GM12878 (cell line): ENCODE data around the gene ADARB1. TPM values are rescaled to one million over a fixed set of nuclear protein-coding genes. Genes with fewer than 3 reads are reported as not detected.

Experiments used
- ATAC-seq: fragments of 200-7000 bp; cut with Tn5 transposase; 3 replicates; pipeline ENCODE4 v1.9.1; 2020; ENCODE audit warnings: mild to moderate bottlenecking, moderate library complexity
- BruUV-seq: library from RNA; stranded (reverse); fragments of 400-500 nt; replicated peaks from 2 replicates; lab custom pipeline; 2021; lab: Mats Ljungman, UMichigan
- CTCF ChIA-PET: fragments of 300-600 bp; sonication (Branson Sonifier 250); formaldehyde crosslinking; extraction: SDS; loops from one replicate; lab custom pipeline; 2021; ENCODE audit warnings: inconsistent platforms; lab: Yijun Ruan, JAX
- POLR2A ChIA-PET: fragments of 350-600 bp; formaldehyde crosslinking; extraction: SDS; loops from one replicate; lab custom pipeline; 2021; ENCODE audit warnings: inconsistent platforms; lab: Charles Lee
- RAD21 ChIA-PET: fragments of 300-600 bp; sonication (Branson Sonifier 250); formaldehyde crosslinking; loops from one replicate; lab custom pipeline; 2023; ENCODE audit warnings: antibody characterized with exemption; ENCODE audit not compliant: unreplicated experiment; lab: Charles Lee
- SMC1A ChIA-PET: fragments of 300-600 bp; sonication (Branson Sonifier 250); formaldehyde crosslinking; loops from one replicate; lab custom pipeline; 2023; ENCODE audit not compliant: unreplicated experiment, uncharacterized antibody; lab: Charles Lee
- DNase-seq: peaks from one replicate; pipeline ENCODE4 v3.0.0-alpha.2; 2011; ENCODE audit warnings: low read depth, low spot score
- FAIRE-seq: peaks from 3 replicates; lab custom pipeline; 2011; peaks lifted over from hg19 to GRCh38; lab: Jason Lieb, UNC
- H2AFZ ChIP-seq: 2 replicates; pipeline ENCODE4 v1.6.0; 2011; ENCODE audit warnings: low read depth, low read length, control low read depth; ENCODE audit not compliant: control insufficient read depth
- H3K27ac ChIP-seq: 2 replicates; pipeline ENCODE4 v1.5.1; 2011; ENCODE audit warnings: control low read depth; ENCODE audit not compliant: control insufficient read depth, insufficient read depth
- H3K27me3 ChIP-seq, 2 experiments: replicated peaks in 1 of 2; 2 replicates each; pipeline versions ENCODE4 v1.6.0 to v1.6.1; 2011; ENCODE audit warnings: low read length in 1 of 2; ENCODE audit not compliant: control insufficient read depth in 2 of 2, insufficient read depth in 2 of 2
- H3K36me3 ChIP-seq, 2 experiments: 2 replicates each; pipeline ENCODE4 v1.5.1; 2011; ENCODE audit warnings: low read length in 1 of 2; ENCODE audit not compliant: control insufficient read depth in 2 of 2, insufficient read depth in 2 of 2
- H3K4me1 ChIP-seq: 2 replicates; pipeline ENCODE4 v1.6.1; 2011; ENCODE audit warnings: mild to moderate bottlenecking, low read length, moderate library complexity, mixed read lengths; ENCODE audit not compliant: control insufficient read depth, insufficient read depth
- H3K4me2 ChIP-seq: 2 replicates; pipeline ENCODE4 v1.6.0; 2011; ENCODE audit warnings: control low read depth; ENCODE audit not compliant: control insufficient read depth, insufficient read depth
- H3K4me3 ChIP-seq: fragments of 200-600 bp; sonication (generic); 2 replicates; pipeline ENCODE4 v1.5.1; 2016
- H3K79me2 ChIP-seq: 2 replicates; pipeline ENCODE4 v1.6.0; 2011; ENCODE audit warnings: low read length; ENCODE audit not compliant: control insufficient read depth, insufficient read depth
- H3K9ac ChIP-seq: 2 replicates; pipeline ENCODE4 v1.8.0; 2011; ENCODE audit warnings: low read length, control low read depth, mixed read lengths; ENCODE audit not compliant: control insufficient read depth, insufficient read depth
- H3K9me3 ChIP-seq: replicated peaks from 3 replicates; pipeline ENCODE4 v1.5.1; 2011; ENCODE audit warnings: mild to moderate bottlenecking, low read length; ENCODE audit not compliant: control insufficient read depth, insufficient read depth
- H4K20me1 ChIP-seq: 2 replicates; pipeline ENCODE4 v1.6.0; 2011; ENCODE audit not compliant: control insufficient read depth, insufficient read depth
- CBX3 ChIP-seq: fragments of 200-600 bp; sonication (generic); IDR thresholded peaks from 2 replicates; pipeline ENCODE4 v1.6.1; 2016; ENCODE audit warnings: low read depth, borderline replicate concordance
- CHD2 ChIP-seq: IDR thresholded peaks from 2 replicates; pipeline ENCODE4 v1.6.1; 2011; ENCODE audit warnings: low read depth, low read length, improper control_type of control experiment, borderline replicate concordance
- CREB1 ChIP-seq: IDR thresholded peaks from 2 replicates; pipeline ENCODE4 v1.6.1; 2012; ENCODE audit warnings: low read depth, mild to moderate bottlenecking, inconsistent platforms
- IKZF2 ChIP-seq, 2 experiments: fragments of 450-650 bp; IDR thresholded peaks; 2 replicates each; pipeline ENCODE4 v1.6.1; 2017; ENCODE audit warnings: mild to moderate bottlenecking in 2 of 2, moderate library complexity in 2 of 2
- MYC ChIP-seq: IDR thresholded peaks from 2 replicates; pipeline ENCODE4 v1.6.1; 2011; ENCODE audit warnings: mild to moderate bottlenecking, low read length, moderate library complexity, inconsistent platforms; ENCODE audit not compliant: insufficient read depth, insufficient replicate concordance, insufficient read length, severe bottlenecking
- NFIC ChIP-seq: IDR thresholded peaks from 2 replicates; pipeline ENCODE4 v1.6.1; 2012; ENCODE audit warnings: low read depth, mild to moderate bottlenecking, inconsistent platforms, low read length, moderate library complexity
- NRF1 ChIP-seq: conservative IDR thresholded peaks from 2 replicates; pipeline ENCODE4 v1.6.1; 2011; ENCODE audit warnings: mild to moderate bottlenecking, low read depth, low read length, improper control_type of control experiment
- PAX5 ChIP-seq: IDR thresholded peaks from 2 replicates; pipeline ENCODE4 v1.6.1; 2011; ENCODE audit warnings: low read depth, low read length, borderline replicate concordance
- POLR2AphosphoS5 ChIP-seq: IDR thresholded peaks from 2 replicates; pipeline ENCODE4 v1.6.1; 2011; ENCODE audit warnings: mild to moderate bottlenecking, low read length, inconsistent platforms
- RB1 ChIP-seq: fragments of 450-650 bp; formaldehyde crosslinking; IDR thresholded peaks from 2 replicates; pipeline ENCODE4 v1.6.1; 2017; ENCODE audit warnings: mild to moderate bottlenecking, borderline replicate concordance
- RUNX3 ChIP-seq: IDR thresholded peaks from 2 replicates; pipeline ENCODE4 v1.6.1; 2012; ENCODE audit warnings: low read length, inconsistent platforms
- SMC3 ChIP-seq: IDR thresholded peaks from 2 replicates; pipeline ENCODE4 v1.6.1; 2011; ENCODE audit warnings: low read length, improper control_type of control experiment, borderline replicate concordance
- SREBF1 ChIP-seq: IDR thresholded peaks from 2 replicates; pipeline ENCODE4 v1.6.1; 2012; ENCODE audit warnings: mild to moderate bottlenecking, low read length
- TAF1 ChIP-seq: IDR thresholded peaks from 2 replicates; pipeline ENCODE4 v1.6.1; 2011; ENCODE audit warnings: mild to moderate bottlenecking, low read depth, low read length, borderline replicate concordance
- YY1 ChIP-seq: IDR thresholded peaks from 2 replicates; pipeline ENCODE4 v1.6.1; 2011; ENCODE audit warnings: low read depth, mild to moderate bottlenecking, low read length
- ZNF217 ChIP-seq: fragments of 450-650 bp; IDR thresholded peaks from 2 replicates; pipeline ENCODE4 v1.6.1; 2017; ENCODE audit warnings: antibody characterized with exemption, mild to moderate bottlenecking
- ZNF622 ChIP-seq: fragments of 450-650 bp; IDR thresholded peaks from 2 replicates; pipeline ENCODE4 v1.6.1; 2017; ENCODE audit warnings: mild to moderate bottlenecking, inconsistent platforms
- WGBS: methylation state at CpG from one replicate; pipeline ENCODE4 v1.1.6; 2016; ENCODE audit warnings: low lambda C conversion rate; ENCODE audit not compliant: insufficient replicate concordance, insufficient coverage; ENCODE audit errors: missing lambda C conversion rate; 5-methylcytosine and 5-hydroxymethylcytosine counted together
- in situ Hi-C: fragments of 300-500 bp; cut with MboI; formaldehyde crosslinking; loops from 9 replicates; pipeline ENCODE4 v1.14.3; 2018; ENCODE audit warnings: mixed read lengths
- intact Hi-C: fragments of 100-400 bp; cut with micrococcal nuclease; formaldehyde crosslinking; loops from one replicate; pipeline ENCODE4 v1.14.2; 2022; ENCODE audit not compliant: unreplicated experiment
- polyA plus RNA-seq, 11 experiments: library from polyadenylated mRNA; depleted of rRNA in 4 of 11; unstranded in 6 of 11; stranded (reverse) in 5 of 11; fragments of >200 nt; fragmentation: Nextera tagmentation in 4 of 11; fragmentation: Illumina TruSeq in 1 of 11; extraction: Ambion mirVana in 4 of 11; extraction: Trizol in 1 of 11; gene quantifications; 1 replicate in 1 of 11; 2 replicates in 10 of 11; pipeline versions ENCODE4 v1.2.1 to v1.2.3, GENCODE V29; 2011 to 2016; ENCODE audit warnings: inconsistent platforms in 2 of 11, missing spikeins in 2 of 11, low read depth in 1 of 11
- total RNA-seq, 4 experiments: library from RNA; depleted of rRNA in 3 of 4; stranded (reverse); fragments of >200 nt in 3 of 4; fragmentation: Illumina TruSeq in 1 of 4; extraction: Trizol in 1 of 4; gene quantifications; 2 replicates each; pipeline versions ENCODE4 v1.2.1 to v1.2.3, GENCODE V29; 2013 to 2021
- TF ChIP-seq, protein P1 (sequence below): fragments of 450-650 bp; formaldehyde crosslinking; IDR thresholded peaks from 2 replicates; pipeline ENCODE4 v1.5.0; 2022; ENCODE audit warnings: mild to moderate bottlenecking, missing genetic modification characterization
- TF ChIP-seq, protein P2 (sequence below): fragments of 450-650 bp; conservative IDR thresholded peaks from 2 replicates; pipeline ENCODE4 v1.6.1; 2017; ENCODE audit warnings: mild to moderate bottlenecking, moderate library complexity
- TF ChIP-seq, protein P3 (sequence below): IDR thresholded peaks from 2 replicates; pipeline ENCODE4 v1.6.1; 2011; ENCODE audit warnings: borderline replicate concordance, low read depth, mild to moderate bottlenecking, moderate library complexity, mixed read lengths, low read length; ENCODE audit not compliant: insufficient read depth; ENCODE audit errors: extremely low read length

The ADARB1 gene
- total and polyA plus RNA-seq, 10 of the 15 experiments (the other 5 are each of a cell fraction or from before 2014, with no cell fraction given): 5.7 to 61.7 (median 25.3) TPM

DNA sequence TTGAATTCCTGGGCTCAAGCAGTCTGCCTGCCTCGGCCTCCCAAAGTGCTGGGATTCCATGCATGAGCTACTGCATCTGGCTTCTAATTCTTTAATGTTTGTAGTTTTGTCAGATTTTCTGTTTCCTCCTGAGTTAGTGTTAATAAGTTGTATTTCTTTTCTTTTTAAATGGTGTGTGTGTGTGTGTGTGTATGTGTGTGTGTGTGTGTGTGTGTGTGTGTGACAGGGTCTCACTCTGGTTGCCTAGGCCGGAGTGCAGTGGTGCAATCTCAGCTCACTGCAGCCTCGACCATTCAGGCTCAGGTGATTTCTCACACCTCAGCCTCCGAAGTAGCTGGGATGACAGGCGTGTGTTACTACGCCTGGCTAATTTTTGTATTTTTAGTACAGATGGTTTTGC lies 50.2 kb downstream of the ADARB1 start:
- Histone ChIP-seq H3K4me2 (no peak overlapping the region), H3K9me3 (no peaks in the 10 kb centered on the region), H3K36me3 (no peaks in the 10 kb centered on the region), H3K9ac (no peak overlapping the region), H3K27me3 (no peaks in the 10 kb centered on the region; a peak in 1 of 4 replicates), H3K27ac (no peak overlapping the region), H4K20me1 (no peaks in the 10 kb centered on the region), H3K4me3 (no peak overlapping the region), H3K79me2 (no peaks in the 10 kb centered on the region), H2AFZ (no peak overlapping the region), H3K4me1 (peaks cover 18% of the 10 kb centered on the region)
- SMC1A ChIA-PET: interaction anchor here (0.8 to 9.3 kb wide), 12 partner anchors 10 to 249 kb away, joined by 3 to 560 read pairs (median 10); partner anchors contain the start of gene SLX9
- DNase-seq: no peak
- intact Hi-C loops: loop anchor here (2.0 kb wide), 1 partner anchor 14 kb away; no protein-coding TSS in a partner anchor
- WGBS: 27% methylated on average over 6 of the region's 6 CpGs
- RAD21 ChIA-PET: interaction anchor here (0.6 to 8.1 kb wide), 14 partner anchors 10 to 426 kb away, joined by 3 to 204 read pairs (median 12); partner anchors contain the start of genes PTTG1IP and UBE2G2
- CTCF ChIA-PET: interaction anchor here (0.6 to 15.4 kb wide), 10 partner anchors 11 to 307 kb away, joined by 3 to 626 read pairs (median 11); partner anchors contain the start of gene SUMO3
- FAIRE-seq: no peak
- no TSS peak for BruUV-seq
- in situ Hi-C loops: no loop called here
- ATAC-seq: peak; percentile 51
- POLR2A ChIA-PET: interaction anchor here (0.6 to 2.2 kb wide), 6 partner anchors 12 to 1351 kb away, joined by 3 to 10 read pairs (median 4); no protein-coding TSS in a partner anchor
- TF ChIP-seq CBX3 (no peak), TAF1 (no peak), CREB1 (no peak), POLR2AphosphoS5 (no peak), ZNF217 (no peak), SREBF1 (no peak), PAX5 (no peak), YY1 (no peak), SMC3 (no peak), NFIC (no peak), NRF1 (no peak), MYC (no peak), CHD2 (no peak), IKZF2 (IDR thresholded peaks at IDR 0.05) (peak in 1 of 2 experiments; percentile 58; a peak in 1 of 4 replicates), ZNF622 (no peak), RB1 (no peak), RUNX3 (no peak)
- TF ChIP-seq, protein P1, sequence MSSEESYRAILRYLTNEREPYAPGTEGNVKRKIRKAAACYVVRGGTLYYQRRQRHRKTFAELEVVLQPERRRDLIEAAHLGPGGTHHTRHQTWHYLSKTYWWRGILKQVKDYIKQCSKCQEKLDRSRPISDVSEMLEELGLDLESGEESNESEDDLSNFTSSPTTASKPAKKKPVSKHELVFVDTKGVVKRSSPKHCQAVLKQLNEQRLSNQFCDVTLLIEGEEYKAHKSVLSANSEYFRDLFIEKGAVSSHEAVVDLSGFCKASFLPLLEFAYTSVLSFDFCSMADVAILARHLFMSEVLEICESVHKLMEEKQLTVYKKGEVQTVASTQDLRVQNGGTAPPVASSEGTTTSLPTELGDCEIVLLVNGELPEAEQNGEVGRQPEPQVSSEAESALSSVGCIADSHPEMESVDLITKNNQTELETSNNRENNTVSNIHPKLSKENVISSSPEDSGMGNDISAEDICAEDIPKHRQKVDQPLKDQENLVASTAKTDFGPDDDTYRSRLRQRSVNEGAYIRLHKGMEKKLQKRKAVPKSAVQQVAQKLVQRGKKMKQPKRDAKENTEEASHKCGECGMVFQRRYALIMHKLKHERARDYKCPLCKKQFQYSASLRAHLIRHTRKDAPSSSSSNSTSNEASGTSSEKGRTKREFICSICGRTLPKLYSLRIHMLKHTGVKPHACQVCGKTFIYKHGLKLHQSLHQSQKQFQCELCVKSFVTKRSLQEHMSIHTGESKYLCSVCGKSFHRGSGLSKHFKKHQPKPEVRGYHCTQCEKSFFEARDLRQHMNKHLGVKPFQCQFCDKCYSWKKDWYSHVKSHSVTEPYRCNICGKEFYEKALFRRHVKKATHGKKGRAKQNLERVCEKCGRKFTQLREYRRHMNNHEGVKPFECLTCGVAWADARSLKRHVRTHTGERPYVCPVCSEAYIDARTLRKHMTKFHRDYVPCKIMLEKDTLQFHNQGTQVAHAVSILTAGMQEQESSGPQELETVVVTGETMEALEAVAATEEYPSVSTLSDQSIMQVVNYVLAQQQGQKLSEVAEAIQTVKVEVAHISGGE: no peak
- TF ChIP-seq, protein P2, sequence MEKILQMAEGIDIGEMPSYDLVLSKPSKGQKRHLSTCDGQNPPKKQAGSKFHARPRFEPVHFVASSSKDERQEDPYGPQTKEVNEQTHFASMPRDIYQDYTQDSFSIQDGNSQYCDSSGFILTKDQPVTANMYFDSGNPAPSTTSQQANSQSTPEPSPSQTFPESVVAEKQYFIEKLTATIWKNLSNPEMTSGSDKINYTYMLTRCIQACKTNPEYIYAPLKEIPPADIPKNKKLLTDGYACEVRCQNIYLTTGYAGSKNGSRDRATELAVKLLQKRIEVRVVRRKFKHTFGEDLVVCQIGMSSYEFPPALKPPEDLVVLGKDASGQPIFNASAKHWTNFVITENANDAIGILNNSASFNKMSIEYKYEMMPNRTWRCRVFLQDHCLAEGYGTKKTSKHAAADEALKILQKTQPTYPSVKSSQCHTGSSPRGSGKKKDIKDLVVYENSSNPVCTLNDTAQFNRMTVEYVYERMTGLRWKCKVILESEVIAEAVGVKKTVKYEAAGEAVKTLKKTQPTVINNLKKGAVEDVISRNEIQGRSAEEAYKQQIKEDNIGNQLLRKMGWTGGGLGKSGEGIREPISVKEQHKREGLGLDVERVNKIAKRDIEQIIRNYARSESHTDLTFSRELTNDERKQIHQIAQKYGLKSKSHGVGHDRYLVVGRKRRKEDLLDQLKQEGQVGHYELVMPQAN: no peak
- TF ChIP-seq, protein P3, sequence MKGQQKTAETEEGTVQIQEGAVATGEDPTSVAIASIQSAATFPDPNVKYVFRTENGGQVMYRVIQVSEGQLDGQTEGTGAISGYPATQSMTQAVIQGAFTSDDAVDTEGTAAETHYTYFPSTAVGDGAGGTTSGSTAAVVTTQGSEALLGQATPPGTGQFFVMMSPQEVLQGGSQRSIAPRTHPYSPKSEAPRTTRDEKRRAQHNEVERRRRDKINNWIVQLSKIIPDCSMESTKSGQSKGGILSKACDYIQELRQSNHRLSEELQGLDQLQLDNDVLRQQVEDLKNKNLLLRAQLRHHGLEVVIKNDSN: no peak
